PFSK-1 (cell line): Measurements from ENCODE around the gene STARD13.

Experiments used
- FOXP2 ChIP-seq: optimal IDR thresholded peaks from 2 replicates; pipeline ENCODE3; 2011; ENCODE audit warnings: borderline replicate concordance, control low read depth, inconsistent platforms; ENCODE audit not compliant: insufficient read depth; ENCODE audit errors: extremely low read length, extremely low read depth
- POLR2AphosphoS5 ChIP-seq: IDR thresholded peaks from 2 replicates; pipeline ENCODE4 v1.6.1; 2012; ENCODE audit warnings: low read depth, mild to moderate bottlenecking, control low read depth, low read length, moderate library complexity
- REST ChIP-seq, 2 experiments: IDR thresholded peaks; 2 replicates each; pipeline versions ENCODE4 v1.6.1 to v1.8.0; 2011 to 2012; ENCODE audit warnings: low read depth in 2 of 2, low read length in 2 of 2, control low read depth in 1 of 2, inconsistent platforms in 1 of 2, mild to moderate bottlenecking in 1 of 2, moderate library complexity in 1 of 2; ENCODE audit not compliant: insufficient read depth in 1 of 2
- SIN3A ChIP-seq: IDR thresholded peaks from 2 replicates; pipeline ENCODE4 v1.6.1; 2012; ENCODE audit warnings: mild to moderate bottlenecking, low read length, moderate library complexity, borderline replicate concordance; ENCODE audit not compliant: insufficient read depth
- TAF1 ChIP-seq: IDR thresholded peaks from 2 replicates; pipeline ENCODE4 v1.6.1; 2012; ENCODE audit warnings: low read length, control low read depth, borderline replicate concordance; ENCODE audit not compliant: insufficient read depth

STARD13 gene

GRCh38 chr13:33272531-33273124 lies 12.9 kb downstream of the STARD13 start:
- TF ChIP-seq POLR2AphosphoS5 (no peak), FOXP2 (no peak), REST (IDR thresholded peaks at IDR 0.05; ENCODE audit: insufficient read depth in 1 of 2, low read depth in 2 of 2, low read length in 2 of 2) (no peak), SIN3A (no peak), TAF1 (no peak)

- TF ChIP-seq FOXP2 (no peak), REST (IDR thresholded peaks at IDR 0.05; ENCODE audit: insufficient read depth in 1 of 2, low read depth in 2 of 2, low read length in 2 of 2) (no peak), SIN3A (no peak)
Measured at GRCh38 chr13:33271759-33272158, 13.8 kb downstream of the STARD13 start.

- TF ChIP-seq SIN3A, result no peak
- TF ChIP-seq FOXP2, result no peak
- no peak for TF ChIP-seq TAF1
- no peak for TF ChIP-seq REST (IDR thresholded peaks at IDR 0.05; ENCODE audit: insufficient read depth in 1 of 2, low read depth in 2 of 2, low read length in 2 of 2)
- TF ChIP-seq POLR2AphosphoS5, result no peak
Measured at GRCh38 chr13:33270895-33271538, 14.5 kb downstream of the STARD13 start.

GRCh38 chr13:33265607-33266006 lies 19.9 kb downstream of the STARD13 start:
- TF ChIP-seq POLR2AphosphoS5 (no peak), TAF1 (no peak), REST (IDR thresholded peaks at IDR 0.05; ENCODE audit: insufficient read depth in 1 of 2, low read depth in 2 of 2, low read length in 2 of 2) (no peak), FOXP2 (no peak)

GRCh38 chr13:33265133-33265532 lies 20.4 kb downstream of the STARD13 start:
- TF ChIP-seq FOXP2, result no peak
- no peak for TF ChIP-seq TAF1
- no peak for TF ChIP-seq POLR2AphosphoS5
- TF ChIP-seq SIN3A, result no peak
- TF ChIP-seq REST (IDR thresholded peaks at IDR 0.05; ENCODE audit: insufficient read depth in 1 of 2, low read depth in 2 of 2, low read length in 2 of 2), result no peak
